G401.6 (cell line): Measurements from ENCODE around the gene PDE6A.
"Not testable (repeated sequence)": the region's sequence is repeated elsewhere in the genome, so short reads cannot be mapped to it uniquely, and the experiment has no call there.

Experiments
- FAIRE-seq: peaks from 2 replicates; lab custom pipeline; 2012; peaks lifted over from hg19 to GRCh38; lab: Jason Lieb, UNC

PDE6A gene

GRCh38 chr5:149892594-149892993 lies 52.0 kb downstream of the PDE6A start:
- FAIRE-seq, result no peak

- FAIRE-seq, result peak; percentile 69
These were observed 56.3 kb downstream of the PDE6A start for GRCh38 chr5:149888280-149888679.

- FAIRE-seq, result no peak
These were observed 56.9 kb downstream of the PDE6A start for GRCh38 chr5:149887622-149888183.

GRCh38 chr5:149886692-149887470 lies 57.7 kb downstream of the PDE6A start:
- FAIRE-seq, result no peak

GRCh38 chr5:149886060-149886459 lies 58.5 kb downstream of the PDE6A start:
- no peak for FAIRE-seq

- FAIRE-seq, result no peak
These were observed 59.1 kb downstream of the PDE6A start for GRCh38 chr5:149885513-149885912.

- no peak for FAIRE-seq
These were observed 61.0 kb downstream of the PDE6A start for GRCh38 chr5:149883550-149883949.

GRCh38 chr5:149882633-149883032 lies 62.0 kb downstream of the PDE6A start:
- not testable (repeated sequence) for FAIRE-seq

- no peak for FAIRE-seq
These were observed 62.7 kb downstream of the PDE6A start for GRCh38 chr5:149881874-149882273.

GRCh38 chr5:149881069-149881622 lies 63.4 kb downstream of the PDE6A start:
- FAIRE-seq, result no peak

GRCh38 chr5:149879593-149879992 lies 65.0 kb downstream of the PDE6A start:
- FAIRE-seq, result not testable (repeated sequence)

GRCh38 chr5:149878371-149878770 lies 66.2 kb downstream of the PDE6A start:
- no peak for FAIRE-seq

- FAIRE-seq, result no peak
These were observed 70.7 kb downstream of the PDE6A start for GRCh38 chr5:149873896-149874295.

GRCh38 chr5:149872351-149873040 lies 72.1 kb downstream of the PDE6A start:
- no peak for FAIRE-seq

- no peak for FAIRE-seq
These were observed 73.1 kb downstream of the PDE6A start for GRCh38 chr5:149871471-149871870.

- FAIRE-seq, result no peak
These were observed 73.9 kb downstream of the PDE6A start for GRCh38 chr5:149870697-149871096.

GRCh38 chr5:149870232-149870631 lies 74.4 kb downstream of the PDE6A start:
- FAIRE-seq, result no peak

- FAIRE-seq, result no peak
These were observed 75.2 kb downstream of the PDE6A start for GRCh38 chr5:149869411-149869821.

GRCh38 chr5:149865746-149866145 lies 78.8 kb downstream of the PDE6A start:
- no peak for FAIRE-seq

- no peak for FAIRE-seq
These were observed 80.8 kb downstream of the PDE6A start for GRCh38 chr5:149863830-149864229.

GRCh38 chr5:149863176-149863575 lies 81.4 kb downstream of the PDE6A start:
- no peak for FAIRE-seq

GRCh38 chr5:149860801-149861322 lies 83.7 kb downstream of the PDE6A start:
- no peak for FAIRE-seq

- FAIRE-seq, result no peak
These were observed 84.8 kb downstream of the PDE6A start for GRCh38 chr5:149859746-149860145.
